Hepatocyte (in vitro differentiated cells): ENCODE results near the gene HLA-F. TPM values are rescaled to one million over a fixed set of nuclear protein-coding genes. Genes with fewer than 3 reads are reported as not detected.

Source experiments
- DNase-seq: peaks from one replicate; pipeline ENCODE4 v3.0.0-alpha.2; 2016; ENCODE audit warnings: low spot score
- H2AFZ ChIP-seq: fragments of 200-600 bp; sonication (generic); 2 replicates; pipeline ENCODE4 v1.6.0; 2016; ENCODE audit warnings: antibody characterized with exemption, mild to moderate bottlenecking
- H3K27ac ChIP-seq: fragments of 200-600 bp; sonication (generic); 2 replicates; pipeline ENCODE4 v1.5.1; 2016; ENCODE audit warnings: mild to moderate bottlenecking
- H3K27me3 ChIP-seq: fragments of 200-600 bp; sonication (generic); 2 replicates; pipeline ENCODE4 v1.6.1; 2016
- H3K36me3 ChIP-seq: fragments of 200-600 bp; sonication (generic); replicated peaks from 2 replicates; pipeline ENCODE4 v1.5.1; 2016; ENCODE audit warnings: low read depth; ENCODE audit not compliant: insufficient read depth
- H3K4me1 ChIP-seq: fragments of 200-600 bp; sonication (generic); 2 replicates; pipeline ENCODE4 v1.5.1; 2016; ENCODE audit warnings: mild to moderate bottlenecking, moderate library complexity; ENCODE audit not compliant: insufficient read depth
- H3K4me2 ChIP-seq: fragments of 200-600 bp; sonication (generic); 2 replicates; pipeline ENCODE4 v1.6.0; 2016
- H3K4me3 ChIP-seq: fragments of 200-600 bp; sonication (generic); 2 replicates; pipeline ENCODE4 v1.5.1; 2016; ENCODE audit warnings: mild to moderate bottlenecking
- H3K79me2 ChIP-seq: fragments of 200-600 bp; sonication (generic); 2 replicates; pipeline ENCODE4 v1.6.0; 2017; ENCODE audit warnings: mild to moderate bottlenecking
- H3K9me2 ChIP-seq: fragments of 200-600 bp; sonication (generic); replicated peaks from 2 replicates; pipeline ENCODE4 v1.6.0; 2017; ENCODE audit warnings: mild to moderate bottlenecking; ENCODE audit not compliant: insufficient read depth
- H3K9me3 ChIP-seq: fragments of 200-600 bp; sonication (generic); 2 replicates; pipeline ENCODE4 v1.5.1; 2016; ENCODE audit warnings: low read depth, mild to moderate bottlenecking
- H4K20me1 ChIP-seq: fragments of 200-600 bp; sonication (generic); 2 replicates; pipeline ENCODE4 v1.6.0; 2016; ENCODE audit warnings: mild to moderate bottlenecking; ENCODE audit not compliant: insufficient read depth, poor library complexity, severe bottlenecking
- CTCF ChIP-seq: fragments of 200-600 bp; sonication (generic); IDR thresholded peaks from 2 replicates; pipeline ENCODE4 v1.5.1; 2016; ENCODE audit warnings: antibody characterized with exemption, mild to moderate bottlenecking; ENCODE audit not compliant: poor library complexity
- EZH2 ChIP-seq: fragments of 200-600 bp; sonication (generic); IDR thresholded peaks from 2 replicates; pipeline ENCODE4 v1.6.1; 2016; ENCODE audit warnings: antibody characterized with exemption, mild to moderate bottlenecking, borderline replicate concordance
- EZH2phosphoT487 ChIP-seq: fragments of 200-600 bp; sonication (generic); IDR thresholded peaks from one replicate; pipeline ENCODE4 v1.6.1; 2018; ENCODE audit warnings: antibody characterized with exemption, mild to moderate bottlenecking, low read depth, moderate library complexity; ENCODE audit not compliant: unreplicated experiment, severe bottlenecking
- WGBS: methylation state at CpG from one replicate; pipeline ENCODE4 v1.1.6; 2016; ENCODE audit warnings: low lambda C conversion rate; ENCODE audit errors: missing lambda C conversion rate; 5-methylcytosine and 5-hydroxymethylcytosine counted together
- polyA plus RNA-seq: library from polyadenylated mRNA; unstranded; fragments of >200 nt; fragmentation: Nextera tagmentation; extraction: Ambion mirVana; gene quantifications from 2 replicates; pipeline ENCODE4 v1.2.1, GENCODE V29; 2016
- total RNA-seq: library from RNA; depleted of rRNA; stranded (reverse); fragments of >200 nt; gene quantifications from 2 replicates; pipeline ENCODE4 v1.2.3, GENCODE V29; 2014

Gene HLA-F
- total and polyA plus RNA-seq, 2 experiments from 2014 or later: 7.6 to 8.8 TPM

- Histone ChIP-seq H3K27me3 (peaks cover 9% of the 10 kb centered on the region), H3K79me2 (no peaks in the 10 kb centered on the region), H4K20me1 (no peaks in the 10 kb centered on the region), H3K9me2 (no peaks in the 10 kb centered on the region), H3K4me1 (no peaks in the 10 kb centered on the region), H3K27ac (no peak overlapping the region), H3K9me3 (no peaks in the 10 kb centered on the region), H3K4me3 (no peak overlapping the region), H3K36me3 (no peaks in the 10 kb centered on the region), H3K4me2 (no peak overlapping the region), H2AFZ (no peak overlapping the region)
- DNase-seq: no peak
- no peak for TF ChIP-seq CTCF
- TF ChIP-seq EZH2phosphoT487: no peak
- TF ChIP-seq EZH2: no peak
- WGBS: 68% methylated on average over 2 of the region's 2 CpGs
These were observed 40.5 kb downstream of the HLA-F start for GRCh38 chr6:29763491-29764289.

- Histone ChIP-seq H4K20me1 (no peaks in the 10 kb centered on the region), H3K27ac (no peak overlapping the region), H3K9me2 (no peaks in the 10 kb centered on the region), H3K4me3 (no peak overlapping the region), H3K9me3 (no peaks in the 10 kb centered on the region), H3K4me1 (no peaks in the 10 kb centered on the region), H2AFZ (no peak overlapping the region), H3K36me3 (no peaks in the 10 kb centered on the region), H3K4me2 (no peak overlapping the region), H3K79me2 (no peaks in the 10 kb centered on the region), H3K27me3 (peaks cover 9% of the 10 kb centered on the region)
- 83% methylated on average over 2 of the region's 2 CpGs for WGBS
- TF ChIP-seq EZH2: no peak
- no peak for TF ChIP-seq CTCF
- no peak for TF ChIP-seq EZH2phosphoT487
- DNase-seq: no peak
These were observed 41.4 kb downstream of the HLA-F start for GRCh38 chr6:29764422-29765196.

- no peak overlapping the region for H3K4me3 ChIP-seq
- no peaks in the 10 kb centered on the region for H3K79me2 ChIP-seq
- no peak for TF ChIP-seq EZH2phosphoT487
- no peak for TF ChIP-seq CTCF
- TF ChIP-seq EZH2: no peak
- no peaks in the 10 kb centered on the region for H3K4me1 ChIP-seq
- H4K20me1 ChIP-seq: no peaks in the 10 kb centered on the region
- no peak for DNase-seq
- 77% methylated on average over 3 of the region's 3 CpGs for WGBS
- H3K9me3 ChIP-seq: no peaks in the 10 kb centered on the region
- H3K27me3 ChIP-seq: peaks cover 10% of the 10 kb centered on the region
- no peak overlapping the region for H2AFZ ChIP-seq
- H3K36me3 ChIP-seq: no peaks in the 10 kb centered on the region
- no peak overlapping the region for H3K4me2 ChIP-seq
- no peaks in the 10 kb centered on the region for H3K9me2 ChIP-seq
- H3K27ac ChIP-seq: no peak overlapping the region
These were observed 46.1 kb downstream of the HLA-F start for GRCh38 chr6:29769336-29769735.
